HG03558 (cell line): ENCODE data around the gene PTTG1IP.
A peak's percentile ranks its signal among the peaks of the same experiment; 100 is the strongest.
"Not testable (repeated sequence)": the region's sequence is repeated elsewhere in the genome, so short reads cannot be mapped to it uniquely, and the experiment has no call there.

ENCODE experiments used
- ATAC-seq: cut with Tn5 transposase; IDR thresholded peaks from one replicate; pipeline ENCODE4 v1.9.1; 2021; ENCODE audit warnings: moderate number of reproducible peaks; ENCODE audit not compliant: unreplicated experiment; ENCODE audit errors: extremely low read depth

The PTTG1IP gene

GRCh38 chr21:44873356-44874239 lies at the start of gene PTTG1IP:
Gene PTTG1IP (minus strand): TSS chr21:44873690. CDS start chr21:44873616, 74 bp downstream.
- peak; percentile 59 for ATAC-seq

GRCh38 chr21:44921928-44922327 lies 48.4 kb upstream of the PTTG1IP start:
- no peak for ATAC-seq

GRCh38 chr21:44920694-44921604 lies 47.5 kb upstream of the PTTG1IP start, which contains the start of gene ITGB2:
Gene ITGB2 (minus strand): TSS chr21:44920899. CDS start chr21:44910782, 10,117 bp downstream.
- ATAC-seq, result no peak

GRCh38 chr21:44919913-44920693 lies 46.6 kb upstream of the PTTG1IP start:
- ATAC-seq, result no peak

- no peak for ATAC-seq
These were observed 45.8 kb upstream of the PTTG1IP start for GRCh38 chr21:44919111-44919912.

GRCh38 chr21:44918581-44919033 lies 45.1 kb upstream of the PTTG1IP start:
- no peak for ATAC-seq

GRCh38 chr21:44918107-44918470 lies 44.6 kb upstream of the PTTG1IP start:
- no peak for ATAC-seq

- no peak for ATAC-seq
These were observed 44.1 kb upstream of the PTTG1IP start for GRCh38 chr21:44917446-44918106.

- ATAC-seq, result no peak
These were observed 43.5 kb upstream of the PTTG1IP start for GRCh38 chr21:44916965-44917364.

GRCh38 chr21:44914176-44914874 lies 40.8 kb upstream of the PTTG1IP start:
- no peak for ATAC-seq

- ATAC-seq, result no peak
These were observed 40.1 kb upstream of the PTTG1IP start for GRCh38 chr21:44913425-44914175.

- not testable (repeated sequence) for ATAC-seq
These were observed 39.3 kb upstream of the PTTG1IP start for GRCh38 chr21:44912506-44913412.

GRCh38 chr21:44912158-44912473 lies 38.6 kb upstream of the PTTG1IP start:
- ATAC-seq, result no peak

GRCh38 chr21:44911384-44912157 lies 38.1 kb upstream of the PTTG1IP start:
- ATAC-seq, result no peak

- ATAC-seq, result no peak
These were observed 37.5 kb upstream of the PTTG1IP start for GRCh38 chr21:44911068-44911383.
